OCI-LY7 (cell line): ENCODE data around the gene DMD. TPM values are rescaled to one million over a fixed set of nuclear protein-coding genes. Genes with fewer than 3 reads are reported as not detected.

Experiments
- BruUV-seq: library from RNA; stranded (reverse); fragments of 400-500 nt; replicated peaks from 2 replicates; lab custom pipeline; 2021; lab: Mats Ljungman, UMichigan
- CTCF ChIA-PET: fragments of 300-600 bp; sonication (Branson Sonifier 250); formaldehyde crosslinking; loops from one replicate; lab custom pipeline; 2022; ENCODE audit warnings: antibody characterized with exemption; ENCODE audit not compliant: unreplicated experiment; lab: Charles Lee
- POLR2A ChIA-PET: fragments of 300-600 bp; sonication (Branson Sonifier 250); formaldehyde crosslinking; loops from one replicate; lab custom pipeline; 2022; ENCODE audit warnings: antibody characterized with exemption; lab: Charles Lee
- DNase-seq: peaks from one replicate; pipeline ENCODE4 v3.0.0-alpha.2; 2015; ENCODE audit warnings: low spot score
- H2AFZ ChIP-seq: fragments of 200-600 bp; sonication (generic), shearing (Covaris generic); 2 replicates; pipeline ENCODE4 v1.6.1; 2014; ENCODE audit warnings: mild to moderate bottlenecking, antibody characterized with exemption, low read length, moderate library complexity
- H3K27ac ChIP-seq: fragments of 200-600 bp; sonication (generic); 2 replicates; pipeline ENCODE4 v1.5.1; 2014; ENCODE audit warnings: mixed run types, low read depth, mild to moderate bottlenecking, moderate library complexity, low read length, inconsistent platforms; ENCODE audit not compliant: poor library complexity, severe bottlenecking
- H3K36me3 ChIP-seq: fragments of 200-600 bp; sonication (generic); 2 replicates; pipeline ENCODE4 v1.6.1; 2014; ENCODE audit warnings: mild to moderate bottlenecking, antibody characterized with exemption, low read length, moderate library complexity, mixed read lengths; ENCODE audit not compliant: insufficient read depth
- H3K4me1 ChIP-seq: fragments of 200-600 bp; sonication (generic); 2 replicates; pipeline ENCODE4 v1.5.1; 2014; ENCODE audit warnings: mild to moderate bottlenecking, low read length; ENCODE audit not compliant: insufficient read depth, poor library complexity, severe bottlenecking
- H3K4me2 ChIP-seq: fragments of 200-600 bp; sonication (generic); 2 replicates; pipeline ENCODE4 v1.6.1; 2014; ENCODE audit warnings: mild to moderate bottlenecking, low read length
- H3K4me3 ChIP-seq: fragments of 200-600 bp; sonication (generic); 2 replicates; pipeline ENCODE4 v1.5.1; 2014; ENCODE audit warnings: mild to moderate bottlenecking, low read depth, low read length; ENCODE audit not compliant: poor library complexity, severe bottlenecking
- H3K79me2 ChIP-seq: fragments of 200-600 bp; sonication (generic); 2 replicates; pipeline ENCODE4 v1.6.1; 2016; ENCODE audit warnings: low read depth, mild to moderate bottlenecking, low read length, moderate library complexity, mixed read lengths; ENCODE audit not compliant: insufficient read depth
- H3K9me2 ChIP-seq: fragments of 200-600 bp; sonication (generic); 2 replicates; pipeline ENCODE4 v1.6.1; 2016; ENCODE audit warnings: mild to moderate bottlenecking, low read length, mixed read lengths; ENCODE audit not compliant: insufficient read depth
- H3K9me3 ChIP-seq: fragments of 200-600 bp; sonication (generic); 2 replicates; pipeline ENCODE4 v1.6.1; 2014; ENCODE audit warnings: mild to moderate bottlenecking, mixed run types, low read length, mixed read lengths
- H4K20me1 ChIP-seq: fragments of 200-600 bp; sonication (generic); 2 replicates; pipeline ENCODE4 v1.6.1; 2014; ENCODE audit warnings: mild to moderate bottlenecking, antibody characterized with exemption, low read length, moderate library complexity, mixed read lengths; ENCODE audit not compliant: insufficient read depth
- EZH2phosphoT487 ChIP-seq: fragments of 200-600 bp; sonication (generic); IDR thresholded peaks from 2 replicates; pipeline ENCODE4 v1.6.1; 2018; ENCODE audit warnings: low read depth, borderline replicate concordance, mild to moderate bottlenecking, mixed run types, antibody characterized with exemption, low read length, moderate library complexity, mixed read lengths
- intact Hi-C: fragments of 100-400 bp; cut with micrococcal nuclease; formaldehyde crosslinking; loops from one replicate; pipeline ENCODE4 v1.10.0; 2022; ENCODE audit not compliant: unreplicated experiment
- total RNA-seq, 2 experiments: library from RNA; depleted of rRNA in 1 of 2; stranded (reverse); fragments of >200 nt in 1 of 2; shearing (Covaris generic) in 1 of 2; gene quantifications; 2 replicates each; pipeline ENCODE4 v1.2.3, GENCODE V29; 2014 to 2022
- TF ChIP-seq, protein P1 (sequence below): fragments of 200-600 bp; sonication (generic); conservative IDR thresholded peaks from 2 replicates; pipeline ENCODE4 v1.5.1; 2014; ENCODE audit warnings: mild to moderate bottlenecking, antibody characterized with exemption, low read length, moderate library complexity, mixed read lengths

Gene DMD
- total RNA-seq, 2 experiments from 2014 or later, result 20.5 to 61.4 TPM

DNA sequence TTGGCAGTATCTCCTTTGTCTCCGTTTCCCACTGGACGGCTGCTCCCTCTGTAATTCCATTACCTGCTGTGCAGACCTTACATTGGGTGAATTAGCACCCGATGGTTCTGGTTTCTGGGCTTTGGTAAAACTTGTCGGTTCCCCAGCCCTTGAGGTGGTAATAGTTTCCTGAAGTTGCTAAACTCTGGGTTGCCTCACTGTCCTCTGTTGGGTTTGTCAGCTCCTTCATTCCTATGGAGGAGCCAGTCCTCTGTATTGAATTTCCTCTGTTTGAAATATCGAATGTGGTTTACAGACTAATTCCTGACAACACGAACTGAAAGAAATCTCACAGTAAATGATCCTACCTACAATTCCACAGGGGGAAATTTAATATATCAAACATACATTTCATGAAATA, 1548.2 kb downstream of the DMD start:
- no peaks in the 10 kb centered on the region for H3K4me1 ChIP-seq
- H3K4me3 ChIP-seq, result no peak overlapping the region
- no peaks in the 10 kb centered on the region for H3K79me2 ChIP-seq
- H3K36me3 ChIP-seq, result no peaks in the 10 kb centered on the region
- no peak for DNase-seq
- ChIA-PET POLR2A (no interaction called here), CTCF (no interaction called here)
- no TSS peak for BruUV-seq
- H2AFZ ChIP-seq, result no peak overlapping the region
- H4K20me1 ChIP-seq, result no peaks in the 10 kb centered on the region
- no peaks in the 10 kb centered on the region for H3K9me3 ChIP-seq
- no peaks in the 10 kb centered on the region for H3K9me2 ChIP-seq
- no peak for TF ChIP-seq EZH2phosphoT487
- TF ChIP-seq, protein P1, sequence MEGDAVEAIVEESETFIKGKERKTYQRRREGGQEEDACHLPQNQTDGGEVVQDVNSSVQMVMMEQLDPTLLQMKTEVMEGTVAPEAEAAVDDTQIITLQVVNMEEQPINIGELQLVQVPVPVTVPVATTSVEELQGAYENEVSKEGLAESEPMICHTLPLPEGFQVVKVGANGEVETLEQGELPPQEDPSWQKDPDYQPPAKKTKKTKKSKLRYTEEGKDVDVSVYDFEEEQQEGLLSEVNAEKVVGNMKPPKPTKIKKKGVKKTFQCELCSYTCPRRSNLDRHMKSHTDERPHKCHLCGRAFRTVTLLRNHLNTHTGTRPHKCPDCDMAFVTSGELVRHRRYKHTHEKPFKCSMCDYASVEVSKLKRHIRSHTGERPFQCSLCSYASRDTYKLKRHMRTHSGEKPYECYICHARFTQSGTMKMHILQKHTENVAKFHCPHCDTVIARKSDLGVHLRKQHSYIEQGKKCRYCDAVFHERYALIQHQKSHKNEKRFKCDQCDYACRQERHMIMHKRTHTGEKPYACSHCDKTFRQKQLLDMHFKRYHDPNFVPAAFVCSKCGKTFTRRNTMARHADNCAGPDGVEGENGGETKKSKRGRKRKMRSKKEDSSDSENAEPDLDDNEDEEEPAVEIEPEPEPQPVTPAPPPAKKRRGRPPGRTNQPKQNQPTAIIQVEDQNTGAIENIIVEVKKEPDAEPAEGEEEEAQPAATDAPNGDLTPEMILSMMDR, result no peak
- H3K4me2 ChIP-seq, result no peak overlapping the region
- H3K27ac ChIP-seq, result no peak overlapping the region
- intact Hi-C loops, result no loop called here

DNA sequence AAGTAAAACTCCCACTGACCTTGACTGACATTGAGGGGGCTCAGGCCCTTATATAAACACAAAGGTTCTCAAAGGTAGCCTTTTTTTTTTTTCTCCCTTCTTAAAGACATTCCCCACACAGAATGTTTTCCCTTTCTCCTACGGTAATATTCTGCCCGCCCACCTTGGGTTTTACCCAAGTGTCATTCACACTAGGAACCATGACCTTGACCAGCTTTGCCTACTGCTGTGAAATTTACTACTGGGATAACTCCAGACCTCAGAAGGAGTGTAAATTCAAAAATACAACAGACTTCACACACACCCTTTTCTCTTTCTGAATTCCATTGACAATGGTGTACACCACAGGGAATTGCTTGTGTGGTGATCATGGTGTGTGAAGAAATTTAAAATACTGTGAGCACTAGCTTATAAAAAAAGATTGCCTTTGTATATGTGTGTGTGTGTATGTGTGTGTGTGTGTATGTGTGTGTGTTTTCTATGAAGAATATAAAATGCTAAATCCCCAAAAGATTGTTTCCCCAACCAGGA, 1550.0 kb downstream of the DMD start:
- H3K4me2 ChIP-seq, result no peak overlapping the region
- no peak for DNase-seq
- BruUV-seq, result no TSS peak
- H3K4me1 ChIP-seq, result no peaks in the 10 kb centered on the region
- no peaks in the 10 kb centered on the region for H3K36me3 ChIP-seq
- ChIA-PET CTCF (no interaction called here), POLR2A (no interaction called here)
- H3K4me3 ChIP-seq, result no peak overlapping the region
- no peak for TF ChIP-seq EZH2phosphoT487
- TF ChIP-seq, protein P1, result no peak
- H3K9me2 ChIP-seq, result no peaks in the 10 kb centered on the region
- intact Hi-C loops, result no loop called here
- H3K9me3 ChIP-seq, result no peaks in the 10 kb centered on the region
- H3K79me2 ChIP-seq, result no peaks in the 10 kb centered on the region
- H3K27ac ChIP-seq, result no peak overlapping the region
- no peak overlapping the region for H2AFZ ChIP-seq
- no peaks in the 10 kb centered on the region for H4K20me1 ChIP-seq

DNA sequence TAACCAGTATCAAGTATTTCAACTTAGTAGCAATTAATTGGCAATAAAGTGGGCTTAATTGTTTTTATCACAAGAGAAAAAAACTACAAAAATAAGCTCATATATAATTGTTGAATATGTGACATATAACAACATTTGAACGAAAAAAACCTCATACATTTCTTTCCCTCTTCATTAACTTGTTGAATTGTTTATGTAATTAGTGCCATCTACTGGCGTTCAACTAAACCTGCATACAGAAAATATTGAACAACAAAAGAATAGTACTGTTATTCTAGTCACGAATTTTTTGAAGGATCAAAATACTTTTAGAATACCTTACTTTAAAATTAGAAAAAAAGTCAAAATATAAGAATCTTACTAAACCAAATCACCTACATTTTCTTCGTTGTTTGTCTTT, 1553.0 kb downstream of the DMD start:
- BruUV-seq, result no TSS peak

More for the DNA sequence above, 1553.0 kb downstream of the DMD start:
- CTCF ChIA-PET, result interaction anchor here (0.8 kb wide), 1 partner anchor 621 kb away, joined by 3 read pairs; no protein-coding TSS in a partner anchor
- POLR2A ChIA-PET, result no interaction called here
- H2AFZ ChIP-seq, result no peak overlapping the region
- no peaks in the 10 kb centered on the region for H3K9me2 ChIP-seq
- no peaks in the 10 kb centered on the region for H3K9me3 ChIP-seq
- intact Hi-C loops, result loop anchor here (1.0 to 10.0 kb wide), 4 partner anchors 234 to 686 kb away; no protein-coding TSS in a partner anchor
- no peak overlapping the region for H3K27ac ChIP-seq
- no peaks in the 10 kb centered on the region for H3K4me1 ChIP-seq
- H3K4me3 ChIP-seq, result no peak overlapping the region
- no peak overlapping the region for H3K4me2 ChIP-seq
- H4K20me1 ChIP-seq, result no peaks in the 10 kb centered on the region
- no peaks in the 10 kb centered on the region for H3K79me2 ChIP-seq
- DNase-seq, result peak; percentile 31
- TF ChIP-seq, protein P1, result peak; percentile 81
- TF ChIP-seq EZH2phosphoT487, result no peak
- H3K36me3 ChIP-seq, result no peaks in the 10 kb centered on the region
